Fibroblast of mammary gland (primary cell): Measurements from ENCODE around the gene ABCA7.
A peak's percentile ranks its signal among the peaks of the same experiment; 100 is the strongest.

Source experiments
- DNase-seq: peaks from one replicate; pipeline ENCODE4 v3.0.0-alpha.2; 2010; ENCODE audit warnings: low read depth
- H3K4me3 ChIP-seq: 2 replicates; pipeline ENCODE4 v1.5.1; 2011; ENCODE audit warnings: low read depth, mild to moderate bottlenecking, low read length, moderate library complexity; ENCODE audit not compliant: control insufficient read depth
- CTCF ChIP-seq: conservative IDR thresholded peaks from 2 replicates; pipeline ENCODE4 v1.5.1; 2011; ENCODE audit warnings: low read depth, low read length, inconsistent platforms; ENCODE audit not compliant: control insufficient read depth, insufficient read depth

ABCA7 gene

GRCh38 chr19:1032264-1032867 lies 7.5 kb upstream of the ABCA7 start:
- no peak for TF ChIP-seq CTCF
- no peak for DNase-seq
- H3K4me3 ChIP-seq = no peak overlapping the region

- no peak for DNase-seq
- no peak for TF ChIP-seq CTCF
- H3K4me3 ChIP-seq = no peak overlapping the region
Observed at GRCh38 chr19:1035998-1036621, 3.8 kb upstream of the ABCA7 start.

- H3K4me3 ChIP-seq = no peak overlapping the region
Observed at GRCh38 chr19:1037621-1038064, 2.3 kb upstream of the ABCA7 start.

GRCh38 chr19:1038978-1039645 lies 795 bp upstream of the ABCA7 start:
- TF ChIP-seq CTCF = no peak
- DNase-seq = no peak
- H3K4me3 ChIP-seq = peak overlapping the region; percentile 17

More at GRCh38 chr19:1037621-1038064, 2.3 kb upstream of the ABCA7 start:
- TF ChIP-seq CTCF = no peak
- DNase-seq = no peak

- H3K4me3 ChIP-seq = peak overlapping the region; percentile 57
- DNase-seq = peak; percentile 93
- no peak for TF ChIP-seq CTCF
Observed at GRCh38 chr19:1040476-1041271, 767 bp downstream of the ABCA7 start.

- no peak for DNase-seq
- H3K4me3 ChIP-seq = peak overlapping the region; percentile 42
- no peak for TF ChIP-seq CTCF
Observed at GRCh38 chr19:1041272-1041834, 1.4 kb downstream of the ABCA7 start.
